ENCODE measurements around the gene CSNK2B.

Gene CSNK2B

GRCh38 chr6:31659649-31660380 is 6.1 kb upstream of the CSNK2B start:
- Histone ChIP-seq H4K91ac (ENCODE audit: low read length) (peak overlapping the region; percentile 78), H2AK5ac (ENCODE audit: low read length, severe bottlenecking) (peak overlapping the region; percentile 44), H3K23ac (ENCODE audit: low read length in 2 of 2) (peak overlapping the region in 1 of 2 experiments; percentile 90), H3K9me3 (ENCODE audit: control insufficient read depth, low read length) (no peaks in the 10 kb centered on the region), H3K4me2 (ENCODE audit: low read length, poor library complexity, severe bottlenecking) (peak overlapping the region; percentile 89), H2AFZ (ENCODE audit: low read depth, low read length) (peak overlapping the region; percentile 72), H3K79me1 (replicated peaks; ENCODE audit: low read length, poor library complexity, severe bottlenecking) (peaks cover 24% of the 10 kb centered on the region), H3K9ac (ENCODE audit: low read length) (peak overlapping the region; percentile 97), H2BK15ac (ENCODE audit: low read depth, poor library complexity, severe bottlenecking) (no peak overlapping the region), H3K4ac (ENCODE audit: low read depth in 1 of 2, low read length in 2 of 2) (peak overlapping the region; percentile 61 to 94), H3K27me3 (ENCODE audit: control insufficient read depth in 1 of 2, insufficient read depth in 1 of 2, low read length in 2 of 2) (no peaks in the 10 kb centered on the region), H3K36me3 (ENCODE audit: control insufficient read depth in 1 of 2, insufficient read depth in 2 of 2, low read depth in 1 of 2, low read length in 2 of 2) (peaks cover 33 to 53% of the 10 kb centered on the region in 2 experiments), H4K8ac (ENCODE audit: low read length) (peak overlapping the region; percentile 89), H3K14ac (ENCODE audit: low read length in 2 of 2) (peak overlapping the region in 1 of 2 experiments; percentile 93), H2BK5ac (ENCODE audit: low read depth, low read length, poor library complexity, severe bottlenecking) (no peak overlapping the region), H3K18ac (ENCODE audit: low read depth in 1 of 2, low read length in 2 of 2) (peak overlapping the region; percentile 82 to 97), H3K27ac (ENCODE audit: low read length, poor library complexity, severe bottlenecking) (peak overlapping the region; percentile 86), H3K4me1 (ENCODE audit: control insufficient read depth, insufficient read depth, low read depth, low read length) (peaks cover 39% of the 10 kb centered on the region), H2BK12ac (ENCODE audit: low read length in 2 of 2) (peak overlapping the region in 1 of 2 experiments; percentile 55), H3K4me3 (ENCODE audit: insufficient read depth in 1 of 2, low read depth in 1 of 2, low read length in 2 of 2) (peak overlapping the region; percentile 78 to 98), H2BK120ac (ENCODE audit: low read depth, low read length) (no peak overlapping the region)
- WGBS: 55% methylated on average over 13 of the region's 13 CpGs
- peak; percentile 52 for DNase-seq

GRCh38 chr6:31660381-31661261 is 5.3 kb upstream of the CSNK2B start, which contains the start of gene C6orf47:
TSS of gene C6orf47 (minus strand) at chr6:31660778. CDS start at chr6:31659947, 831 bp downstream.
- Histone ChIP-seq H2BK5ac (ENCODE audit: low read depth, low read length, poor library complexity, severe bottlenecking) (peak within 1 kb of the TSS; percentile 24), H3K18ac (ENCODE audit: low read depth in 1 of 2, low read length in 2 of 2) (peak within 1 kb of the TSS; percentile 82 to 97), H3K9ac (ENCODE audit: low read length) (peak within 1 kb of the TSS; percentile 97), H4K91ac (ENCODE audit: low read length) (peak within 1 kb of the TSS; percentile 78), H3K14ac (ENCODE audit: low read length in 2 of 2) (peak within 1 kb of the TSS in 1 of 2 experiments; percentile 93), H2AFZ (ENCODE audit: low read depth, low read length) (peak within 1 kb of the TSS; percentile 72), H2AK5ac (ENCODE audit: low read length, severe bottlenecking) (peak within 1 kb of the TSS; percentile 44), H3K4ac (ENCODE audit: low read depth in 1 of 2, low read length in 2 of 2) (peak within 1 kb of the TSS; percentile 61 to 94), H3K4me1 (ENCODE audit: control insufficient read depth, insufficient read depth, low read depth, low read length) (peaks cover 38% of the 10 kb centered on the region), H3K27me3 (ENCODE audit: control insufficient read depth in 1 of 2, insufficient read depth in 1 of 2, low read length in 2 of 2) (no peaks in the 10 kb centered on the region), H3K36me3 (ENCODE audit: control insufficient read depth in 1 of 2, insufficient read depth in 2 of 2, low read depth in 1 of 2, low read length in 2 of 2) (peaks cover 33 to 47% of the 10 kb centered on the region in 2 experiments), H2BK12ac (ENCODE audit: low read length in 2 of 2) (peak within 1 kb of the TSS in 1 of 2 experiments; percentile 55), H3K4me2 (ENCODE audit: low read length, poor library complexity, severe bottlenecking) (peak within 1 kb of the TSS; percentile 90), H2BK120ac (ENCODE audit: low read depth, low read length) (peak within 1 kb of the TSS; percentile 9), H3K23ac (ENCODE audit: low read length in 2 of 2) (peak within 1 kb of the TSS in 1 of 2 experiments; percentile 90), H3K27ac (ENCODE audit: low read length, poor library complexity, severe bottlenecking) (peak within 1 kb of the TSS; percentile 86), H3K4me3 (ENCODE audit: insufficient read depth in 1 of 2, low read depth in 1 of 2, low read length in 2 of 2) (peak within 1 kb of the TSS; percentile 78 to 98), H3K9me3 (ENCODE audit: control insufficient read depth, low read length) (no peaks in the 10 kb centered on the region), H2BK15ac (ENCODE audit: low read depth, poor library complexity, severe bottlenecking) (no peak within 1 kb of the TSS), H3K79me1 (replicated peaks; ENCODE audit: low read length, poor library complexity, severe bottlenecking) (peaks cover 23% of the 10 kb centered on the region), H4K8ac (ENCODE audit: low read length) (peak within 1 kb of the TSS; percentile 89)
- 2% methylated on average over 52 of the region's 52 CpGs for WGBS
- DNase-seq: peak; percentile 86

GRCh38 chr6:31661262-31662123 is 4.4 kb upstream of the CSNK2B start:
- 94% methylated on average over 11 of the region's 12 CpGs for WGBS
- H2BK5ac ChIP-seq (ENCODE audit: low read depth, low read length, poor library complexity, severe bottlenecking): no peak overlapping the region
- DNase-seq: no peak
- peaks cover 17% of the 10 kb centered on the region for H3K79me1 ChIP-seq (replicated peaks; ENCODE audit: low read length, poor library complexity, severe bottlenecking)
- H3K27me3 ChIP-seq (ENCODE audit: control insufficient read depth in 1 of 2, insufficient read depth in 1 of 2, low read length in 2 of 2): no peaks in the 10 kb centered on the region
- no peak overlapping the region for H3K23ac ChIP-seq (ENCODE audit: low read length in 2 of 2)
- peak overlapping the region in 1 of 2 experiments; percentile 98 for H3K4me3 ChIP-seq (ENCODE audit: insufficient read depth in 1 of 2, low read depth in 1 of 2, low read length in 2 of 2)
- H2AK5ac ChIP-seq (ENCODE audit: low read length, severe bottlenecking): no peak overlapping the region
- no peak overlapping the region for H2AFZ ChIP-seq (ENCODE audit: low read depth, low read length)
- H2BK120ac ChIP-seq (ENCODE audit: low read depth, low read length): no peak overlapping the region
- peak overlapping the region in 1 of 2 experiments; percentile 25 for H2BK12ac ChIP-seq (ENCODE audit: low read length in 2 of 2)
- H3K36me3 ChIP-seq (ENCODE audit: control insufficient read depth in 1 of 2, insufficient read depth in 2 of 2, low read depth in 1 of 2, low read length in 2 of 2): peaks cover 30 to 38% of the 10 kb centered on the region in 2 experiments
- H3K9me3 ChIP-seq (ENCODE audit: control insufficient read depth, low read length): no peaks in the 10 kb centered on the region
- no peak overlapping the region for H3K18ac ChIP-seq (ENCODE audit: low read depth in 1 of 2, low read length in 2 of 2)
- no peak overlapping the region for H3K27ac ChIP-seq (ENCODE audit: low read length, poor library complexity, severe bottlenecking)
- no peak overlapping the region for H3K4ac ChIP-seq (ENCODE audit: low read depth in 1 of 2, low read length in 2 of 2)
- no peak overlapping the region for H2BK15ac ChIP-seq (ENCODE audit: low read depth, poor library complexity, severe bottlenecking)
- peaks cover 33% of the 10 kb centered on the region for H3K4me1 ChIP-seq (ENCODE audit: control insufficient read depth, insufficient read depth, low read depth, low read length)
- peak overlapping the region; percentile 90 for H3K4me2 ChIP-seq (ENCODE audit: low read length, poor library complexity, severe bottlenecking)
- H3K14ac ChIP-seq (ENCODE audit: low read length in 2 of 2): no peak overlapping the region
- no peak overlapping the region for H4K8ac ChIP-seq (ENCODE audit: low read length)
- no peak overlapping the region for H4K91ac ChIP-seq (ENCODE audit: low read length)
- peak overlapping the region; percentile 97 for H3K9ac ChIP-seq (ENCODE audit: low read length)

Measured in mesenchymal stem cell (in vitro differentiated cells and primary cell).